ENCODE results near the gene C4orf17.

- TF ChIP-seq ZFP30 (CRISPR knock-in tag; IDR thresholded peaks at IDR 0.05) (no peak), CSRNP3 (CRISPR knock-in tag; IDR thresholded peaks at IDR 0.05) (no peak), ZNF70 (CRISPR knock-in tag; IDR thresholded peaks at IDR 0.05) (no peak), PATZ1 (CRISPR knock-in tag; IDR thresholded peaks at IDR 0.05; ENCODE audit: borderline replicate concordance) (no peak), GLIS3 (CRISPR knock-in tag; IDR thresholded peaks at IDR 0.05) (no peak), ZFP3 (CRISPR knock-in tag; IDR thresholded peaks at IDR 0.05) (no peak)
These were observed 61.9 kb downstream of the C4orf17 start for GRCh38 chr4:99572527-99573240.
